Gastrocnemius medialis (tissue), 4 donors: ENCODE data around the gene KDM4C. TPM values are rescaled to one million over a fixed set of nuclear protein-coding genes. Genes with fewer than 3 reads are reported as not detected.

ENCODE experiments used
- ATAC-seq, 2 donors: fragments of 150-250 bp; one replicate each; pipeline ENCODE4 v1.9.1; 2016
- DNase-seq, 2 donors: peaks; one replicate each; pipeline ENCODE4 v3.0.0-alpha.2; 2019
- H3K27ac ChIP-seq, 4 donors: fragments of 200-600 bp; sonication (generic); 1 replicate in 1 of 4; 2 replicates in 3 of 4; pipeline ENCODE4 v1.5.1; 2016 to 2018; ENCODE audit warnings: mild to moderate bottlenecking in 2 of 4, moderate library complexity in 1 of 4
- H3K27me3 ChIP-seq, 3 donors: fragments of 200-600 bp; sonication (generic) in 2 of 3; 1 replicate in 1 of 3; 2 replicates in 2 of 3; pipeline versions ENCODE4 v1.5.1 to v1.6.0; 2016 to 2019; ENCODE audit warnings: mild to moderate bottlenecking in 1 of 3, moderate library complexity in 1 of 3
- H3K36me3 ChIP-seq, 2 donors: fragments of 200-600 bp; sonication (generic) in 1 of 2; one replicate each; pipeline ENCODE4 v1.5.1; 2017 to 2018
- H3K4me1 ChIP-seq, 2 donors: fragments of 200-600 bp; sonication (generic) in 1 of 2; one replicate each; pipeline ENCODE4 v1.5.1; 2016 to 2017; ENCODE audit warnings: mild to moderate bottlenecking in 2 of 2
- H3K4me3 ChIP-seq, 4 donors: fragments of 200-600 bp; sonication (generic) in 3 of 4; 1 replicate in 1 of 4; 2 replicates in 3 of 4; pipeline ENCODE4 v1.5.1; 2016 to 2019; ENCODE audit warnings: mild to moderate bottlenecking in 2 of 4
- H3K9me3 ChIP-seq, 3 donors: fragments of 200-600 bp; sonication (generic) in 2 of 3; 1 replicate in 1 of 3; 2 replicates in 2 of 3; pipeline ENCODE4 v1.5.1; 2016 to 2019
- POLR2A ChIP-seq, 2 donors: fragments of 450-650 bp; IDR thresholded peaks; one replicate each; pipeline ENCODE4 v1.6.1; 2017; ENCODE audit warnings: antibody characterized with exemption in 2 of 2, mild to moderate bottlenecking in 2 of 2, moderate library complexity in 2 of 2
- in situ Hi-C, 4 donors: fragments of 200-750 bp; cut with MboI; loops; one replicate each; pipeline versions ENCODE4 v1.15.0 to v1.8.0; 2017; ENCODE audit warnings: low sequenced_read_pairs in 4 of 4
- intact Hi-C: fragments of 100-400 bp; cut with DNase I; formaldehyde crosslinking; loops from one replicate; pipeline ENCODE4 v1.15.1; 2023; ENCODE audit warnings: low total_unique reads
- total RNA-seq, 4 donors: library from RNA; depleted of rRNA; stranded (reverse); fragments of >200 nt; gene quantifications; one replicate each; pipeline versions ENCODE4 v1.1.0 to v1.2.3, GENCODE V29; 2016
- TF ChIP-seq, protein P1 (sequence below), 5 experiments: fragments of 450-650 bp in 3 of 5; fragments of 200-600 bp in 2 of 5; sonication (generic) in 2 of 5; IDR thresholded peaks in 4 of 5; conservative IDR thresholded peaks in 1 of 5; 1 replicate in 4 of 5; 2 replicates in 1 of 5; pipeline ENCODE4 v1.5.1; 2016 to 2019; ENCODE audit warnings: antibody characterized with exemption in 5 of 5, mild to moderate bottlenecking in 3 of 5, moderate library complexity in 3 of 5

Gene KDM4C
- total RNA-seq, 4 donors from 2014 or later, result 7.7 to 23.3 (median 10.0) TPM

GRCh38 chr9:6999794-7000193, 242.0 kb downstream of the KDM4C start:
- DNase-seq, result no peak
- intact Hi-C loops, result no loop called here
- TF ChIP-seq POLR2A (IDR thresholded peaks at IDR 0.05), result no peak
- TF ChIP-seq, protein P1, sequence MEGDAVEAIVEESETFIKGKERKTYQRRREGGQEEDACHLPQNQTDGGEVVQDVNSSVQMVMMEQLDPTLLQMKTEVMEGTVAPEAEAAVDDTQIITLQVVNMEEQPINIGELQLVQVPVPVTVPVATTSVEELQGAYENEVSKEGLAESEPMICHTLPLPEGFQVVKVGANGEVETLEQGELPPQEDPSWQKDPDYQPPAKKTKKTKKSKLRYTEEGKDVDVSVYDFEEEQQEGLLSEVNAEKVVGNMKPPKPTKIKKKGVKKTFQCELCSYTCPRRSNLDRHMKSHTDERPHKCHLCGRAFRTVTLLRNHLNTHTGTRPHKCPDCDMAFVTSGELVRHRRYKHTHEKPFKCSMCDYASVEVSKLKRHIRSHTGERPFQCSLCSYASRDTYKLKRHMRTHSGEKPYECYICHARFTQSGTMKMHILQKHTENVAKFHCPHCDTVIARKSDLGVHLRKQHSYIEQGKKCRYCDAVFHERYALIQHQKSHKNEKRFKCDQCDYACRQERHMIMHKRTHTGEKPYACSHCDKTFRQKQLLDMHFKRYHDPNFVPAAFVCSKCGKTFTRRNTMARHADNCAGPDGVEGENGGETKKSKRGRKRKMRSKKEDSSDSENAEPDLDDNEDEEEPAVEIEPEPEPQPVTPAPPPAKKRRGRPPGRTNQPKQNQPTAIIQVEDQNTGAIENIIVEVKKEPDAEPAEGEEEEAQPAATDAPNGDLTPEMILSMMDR (IDR thresholded peaks at IDR 0.05 in 4 of 5, conservative IDR thresholded peaks at IDR 0.05 in 1 of 5), result no peak
- no peak overlapping the region for H3K27ac ChIP-seq
- H3K4me1 ChIP-seq, result no peaks in the 10 kb centered on the region
- ATAC-seq, result no peak
- in situ Hi-C loops, result no loop called here
- no peaks in the 10 kb centered on the region for H3K27me3 ChIP-seq
- H3K36me3 ChIP-seq, result peaks cover 0 to 7% of the 10 kb centered on the region in 2 donors
- no peaks in the 10 kb centered on the region for H3K9me3 ChIP-seq
- H3K4me3 ChIP-seq, result no peak overlapping the region

DNA sequence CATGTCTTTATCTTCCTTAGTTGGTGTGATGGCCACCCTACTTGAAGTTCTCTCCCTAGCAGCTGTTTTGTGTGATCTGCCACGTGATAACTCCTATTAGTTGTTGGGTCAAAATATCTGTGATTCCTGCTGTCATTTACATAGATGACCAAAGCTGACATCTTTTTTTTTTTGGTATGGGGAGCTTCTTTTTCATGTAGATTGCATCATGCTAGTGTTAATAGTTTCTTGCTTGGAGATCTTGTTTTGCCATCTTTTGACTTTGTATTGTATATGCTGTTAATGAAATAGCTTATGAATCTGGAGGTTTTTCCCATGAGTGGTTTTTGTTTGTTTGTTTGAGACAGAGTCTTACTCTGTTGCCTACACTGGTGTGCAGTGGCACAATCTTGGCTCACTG, 243.8 kb downstream of the KDM4C start:
- Histone ChIP-seq H3K27ac (no peak overlapping the region), H3K36me3 (no peaks in the 10 kb centered on the region), H3K27me3 (no peaks in the 10 kb centered on the region), H3K4me1 (no peaks in the 10 kb centered on the region), H3K9me3 (no peaks in the 10 kb centered on the region), H3K4me3 (no peak overlapping the region)
- in situ Hi-C loops, result no loop called here
- intact Hi-C loops, result no loop called here
- ATAC-seq, result no peak
- DNase-seq, result no peak
- TF ChIP-seq, protein P1 (IDR thresholded peaks at IDR 0.05 in 4 of 5, conservative IDR thresholded peaks at IDR 0.05 in 1 of 5), result no peak
- TF ChIP-seq POLR2A (IDR thresholded peaks at IDR 0.05), result no peak

DNA sequence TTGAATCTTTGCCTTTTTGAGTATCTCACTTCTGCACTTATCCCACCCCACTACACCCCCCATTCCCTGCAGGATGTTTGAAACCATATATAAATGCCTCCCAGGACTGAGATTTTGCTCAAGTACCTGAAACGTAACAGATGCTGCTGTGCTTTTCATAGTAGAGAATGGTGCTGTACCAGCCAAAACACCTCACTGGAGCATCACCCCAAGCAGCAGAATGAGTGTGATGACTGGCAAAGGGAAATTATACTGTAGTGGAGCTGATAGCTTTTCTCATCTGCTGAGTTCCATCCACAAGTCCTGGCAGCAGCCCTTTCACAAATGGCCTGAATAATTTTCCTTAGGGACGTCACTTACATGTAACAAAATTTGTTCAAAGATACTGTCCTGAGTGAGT, 246.1 kb downstream of the KDM4C start:
- H3K9me3 ChIP-seq, result no peaks in the 10 kb centered on the region
- H3K27me3 ChIP-seq, result no peaks in the 10 kb centered on the region
- DNase-seq (no peak), ATAC-seq (no peak)
- intact Hi-C loops (no loop called here), in situ Hi-C loops (no loop called here)
- H3K4me1 ChIP-seq, result no peaks in the 10 kb centered on the region
- peaks cover 0 to 8% of the 10 kb centered on the region in 2 donors for H3K36me3 ChIP-seq
- no peak overlapping the region for H3K27ac ChIP-seq
- TF ChIP-seq, protein P1 (IDR thresholded peaks at IDR 0.05 in 4 of 5, conservative IDR thresholded peaks at IDR 0.05 in 1 of 5), result no peak
- no peak for TF ChIP-seq POLR2A (IDR thresholded peaks at IDR 0.05)
- H3K4me3 ChIP-seq, result no peak overlapping the region

- Histone ChIP-seq H3K4me1 (no peaks in the 10 kb centered on the region), H3K27ac (no peak overlapping the region), H3K27me3 (no peaks in the 10 kb centered on the region), H3K4me3 (no peak overlapping the region), H3K36me3 (peaks cover 3 to 19% of the 10 kb centered on the region in 2 donors), H3K9me3 (no peaks in the 10 kb centered on the region)
- TF ChIP-seq, protein P1 (IDR thresholded peaks at IDR 0.05 in 4 of 5, conservative IDR thresholded peaks at IDR 0.05 in 1 of 5), result no peak
- no peak for TF ChIP-seq POLR2A (IDR thresholded peaks at IDR 0.05)
- ATAC-seq (no peak), DNase-seq (no peak)
- in situ Hi-C loops (no loop called here), intact Hi-C loops (no loop called here)
Observed at GRCh38 chr9:7006417-7006816, 248.6 kb downstream of the KDM4C start.

DNA sequence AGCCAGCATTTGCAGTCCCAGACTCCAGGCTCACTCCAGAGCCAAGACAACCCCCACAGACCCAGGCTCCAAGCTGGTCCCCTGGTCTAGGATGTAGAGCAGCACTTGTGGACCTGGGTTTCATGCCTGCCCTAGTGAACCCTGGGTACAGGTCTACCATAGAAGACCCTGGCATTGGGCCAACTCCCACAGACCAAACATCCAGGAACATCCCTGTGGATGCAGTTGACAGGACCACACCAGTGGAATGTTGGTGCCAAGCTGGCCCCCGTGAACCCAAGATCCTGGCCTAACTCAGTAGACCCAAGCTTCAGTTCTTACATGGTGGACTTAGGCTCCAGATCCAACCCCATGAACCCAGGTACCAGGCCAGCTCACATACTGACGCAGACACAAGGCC, 250.6 kb downstream of the KDM4C start:
- ATAC-seq (no peak), DNase-seq (no peak)
- H3K4me3 ChIP-seq, result no peak overlapping the region
- no peaks in the 10 kb centered on the region for H3K4me1 ChIP-seq
- TF ChIP-seq POLR2A (IDR thresholded peaks at IDR 0.05), result no peak
- TF ChIP-seq, protein P1 (IDR thresholded peaks at IDR 0.05 in 4 of 5, conservative IDR thresholded peaks at IDR 0.05 in 1 of 5), result no peak
- intact Hi-C loops (no loop called here), in situ Hi-C loops (no loop called here)
- H3K27me3 ChIP-seq, result no peaks in the 10 kb centered on the region
- no peaks in the 10 kb centered on the region for H3K9me3 ChIP-seq
- H3K36me3 ChIP-seq, result peaks cover 3 to 35% of the 10 kb centered on the region in 2 donors
- H3K27ac ChIP-seq, result no peak overlapping the region
